ENCODE data around the gene PEX3. TPM values are rescaled to one million over a fixed set of nuclear protein-coding genes. Genes with fewer than 3 reads are reported as not detected.
A peak's percentile ranks its signal among the peaks of the same experiment; 100 is the strongest.

PEX3 gene
- total and polyA plus RNA-seq, 10 of the 15 experiments (the other 5 are each of a cell fraction or from before 2014, with no cell fraction given), result 18.6 to 70.7 (median 38.6) TPM

GRCh38 chr6:143531720-143532499 lies 81.3 kb downstream of the PEX3 start:
- H3K9ac ChIP-seq (ENCODE audit: control insufficient read depth, insufficient read depth, low read length), result no peak overlapping the region
- 38% methylated on average over 5 of the region's 5 CpGs for WGBS (ENCODE audit: insufficient coverage, insufficient replicate concordance, low lambda C conversion rate, missing lambda C conversion rate)
- CTCF ChIA-PET, result interaction anchor here (1.0 to 2.1 kb wide), 2 partner anchors 19 to 344 kb away, joined by 3 to 8 read pairs; no protein-coding TSS in a partner anchor
- BruUV-seq (replicated peaks), result no TSS peak
- in situ Hi-C loops (cut with MboI), result no loop called here
- FAIRE-seq, result no peak
- SMC1A ChIA-PET (ENCODE audit: uncharacterized antibody, unreplicated experiment), result interaction anchor here (1.6 kb wide), 1 partner anchor 19 kb away, joined by 4 read pairs; no protein-coding TSS in a partner anchor
- no peaks in the 10 kb centered on the region for H3K9me3 ChIP-seq (replicated peaks; ENCODE audit: control insufficient read depth, insufficient read depth, low read length)
- peak; percentile 76 for TF ChIP-seq PKNOX1 (IDR thresholded peaks at IDR 0.05)
- TF ChIP-seq NR2F1 (conservative IDR thresholded peaks at IDR 0.05), result 0 out of 2 replicates have a peak, but pooled peaks have one; percentile 25
- TF ChIP-seq IRF3 (IDR thresholded peaks at IDR 0.05), result no peak
- TF ChIP-seq SRF (IDR thresholded peaks at IDR 0.05; ENCODE audit: low read depth in 2 of 2, low read length in 2 of 2), result no peak
- H4K20me1 ChIP-seq (ENCODE audit: control insufficient read depth, insufficient read depth), result no peaks in the 10 kb centered on the region
- H3K79me2 ChIP-seq (ENCODE audit: control insufficient read depth, insufficient read depth, low read length), result no peaks in the 10 kb centered on the region
- DNase-seq (ENCODE audit: low read depth, low spot score), result no peak
- no peak overlapping the region for H3K4me3 ChIP-seq
- no peak overlapping the region for H2AFZ ChIP-seq (ENCODE audit: control insufficient read depth, low read depth, low read length)
- no peak overlapping the region for H3K27ac ChIP-seq (ENCODE audit: control insufficient read depth, insufficient read depth)
- H3K36me3 ChIP-seq (ENCODE audit: control insufficient read depth in 2 of 2, insufficient read depth in 2 of 2, low read length in 1 of 2), result no peaks in the 10 kb centered on the region
- intact Hi-C loops (cut with micrococcal nuclease; ENCODE audit: unreplicated experiment), result no loop called here
- no peak for ATAC-seq
- H3K4me1 ChIP-seq (ENCODE audit: control insufficient read depth, insufficient read depth, low read length), result peaks cover 20% of the 10 kb centered on the region
- POLR2A ChIA-PET, result no interaction called here
- peaks cover 0 to 1% of the 10 kb centered on the region in 2 experiments; a peak in 2 of 4 replicates for H3K27me3 ChIP-seq (replicated peaks in 1 of 2; ENCODE audit: control insufficient read depth in 2 of 2, insufficient read depth in 2 of 2, low read length in 1 of 2)
- H3K4me2 ChIP-seq (ENCODE audit: control insufficient read depth, insufficient read depth), result no peak overlapping the region
- RAD21 ChIA-PET (ENCODE audit: unreplicated experiment), result no interaction called here
